Anterior cingulate cortex (tissue), 58 donors: Measurements from ENCODE around the gene KRTAP5-9.
"Not testable (repeated sequence)": the region's sequence is repeated elsewhere in the genome, so short reads cannot be mapped to it uniquely, and the experiment has no call there.

ENCODE experiments used
- DNase-seq, 58 donors: peaks; one replicate each; lab custom pipeline; 2025; lab: John Stamatoyannopoulos, UW

Gene KRTAP5-9

DNA sequence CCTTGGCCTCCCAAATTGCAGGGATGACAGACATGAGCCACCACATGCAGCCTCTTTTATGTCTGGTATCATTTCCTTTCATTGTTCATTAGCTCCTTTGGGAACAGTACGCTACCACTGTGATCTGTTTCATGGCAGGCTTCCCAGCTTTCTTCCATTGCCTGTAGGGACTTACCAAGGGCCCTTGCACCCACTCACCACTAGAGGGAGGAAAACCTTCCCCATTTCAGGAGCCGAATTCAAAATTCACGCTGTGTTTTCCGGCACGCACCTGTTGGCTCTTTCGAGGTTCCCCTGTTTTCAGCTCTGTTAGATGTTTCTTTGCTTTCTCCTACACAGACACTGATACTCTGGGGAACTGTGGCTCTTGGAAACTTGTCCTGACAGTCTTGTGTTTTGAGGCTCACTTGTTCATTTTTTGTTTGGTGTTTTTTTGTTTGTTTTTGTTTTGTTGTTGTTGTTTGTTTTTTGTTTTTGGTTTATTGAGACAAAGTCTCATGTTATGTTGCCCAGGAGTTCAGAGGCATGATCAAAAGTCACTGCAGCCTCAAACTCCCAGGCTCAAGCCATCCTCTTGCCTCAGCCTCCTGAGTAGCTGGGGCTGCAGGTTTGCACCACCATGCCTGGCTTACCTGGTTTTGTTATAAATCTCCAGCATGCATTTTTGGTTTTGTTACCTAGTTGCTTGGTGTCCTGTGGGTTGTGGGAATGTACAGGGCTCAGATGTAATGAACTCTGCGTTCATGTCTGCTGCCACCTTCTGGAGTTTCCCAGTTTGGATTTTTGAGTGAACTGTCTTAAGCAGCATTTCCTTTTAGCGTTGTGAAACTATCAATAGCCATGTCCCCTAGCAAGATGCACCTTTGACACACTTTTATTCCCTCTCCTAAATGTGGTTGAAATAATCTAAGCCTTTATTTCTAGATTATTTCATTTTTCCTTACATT, 32.1 kb downstream of the KRTAP5-9 start:
- peak in 39 of 58 donors; percentile 2 to 82 (median 41) for DNase-seq

DNA sequence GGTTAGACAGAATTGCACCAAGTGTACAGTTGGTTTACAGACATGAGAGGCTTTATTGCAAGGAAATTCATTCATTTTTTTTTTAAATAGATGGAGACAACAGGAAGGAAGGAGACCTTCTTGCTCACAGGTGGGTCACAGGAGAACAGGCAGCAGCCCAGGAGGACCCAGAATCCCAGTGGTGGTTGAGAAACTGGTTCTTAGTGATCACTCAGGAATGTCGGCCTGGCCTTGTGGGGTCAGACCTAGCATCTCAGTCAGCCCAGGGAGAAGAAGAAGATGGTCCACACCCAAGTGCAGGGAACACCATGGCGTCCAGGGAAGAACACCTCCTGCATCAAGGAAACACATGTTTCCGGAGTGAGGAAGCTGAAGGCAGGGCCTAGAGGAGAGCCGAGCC, 33.6 kb downstream of the KRTAP5-9 start:
- DNase-seq: no peak

DNA sequence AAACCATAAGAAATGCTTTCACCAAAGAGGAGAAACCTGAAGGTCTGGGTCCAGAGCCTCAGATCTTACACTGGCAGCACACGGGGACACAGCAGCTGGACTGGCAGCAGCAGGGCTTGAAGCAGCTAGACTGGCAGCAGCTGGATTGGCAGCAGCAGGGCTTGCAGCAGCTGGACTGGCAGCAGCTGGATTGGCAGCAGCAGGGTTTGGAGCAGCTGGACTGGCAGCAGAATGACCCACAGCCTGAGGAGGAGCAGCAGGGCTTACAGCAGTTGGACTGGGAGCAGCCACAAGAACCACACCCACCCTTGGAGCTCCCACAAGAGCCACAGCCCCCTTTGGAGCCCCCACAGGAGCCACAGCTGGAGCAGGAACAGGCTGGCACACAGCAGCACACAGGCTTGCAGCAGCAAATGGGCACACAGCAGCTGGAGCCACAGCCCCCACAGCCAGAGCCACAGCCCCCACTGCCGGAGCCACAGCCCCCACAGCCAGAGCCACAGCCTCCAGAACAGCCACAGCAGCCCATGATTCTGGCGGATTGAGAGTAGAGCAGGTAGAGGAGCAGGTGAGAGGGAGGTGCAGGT, 34.2 kb downstream of the KRTAP5-9 start, which contains the start of gene KRTAP5-11:
TSS of gene KRTAP5-11 (minus strand) at position 567 of the 587 bp plus-strand sequence. CDS start at position 529, 38 bp downstream.
- DNase-seq: peak in 1 of 58 donors; percentile 6

DNA sequence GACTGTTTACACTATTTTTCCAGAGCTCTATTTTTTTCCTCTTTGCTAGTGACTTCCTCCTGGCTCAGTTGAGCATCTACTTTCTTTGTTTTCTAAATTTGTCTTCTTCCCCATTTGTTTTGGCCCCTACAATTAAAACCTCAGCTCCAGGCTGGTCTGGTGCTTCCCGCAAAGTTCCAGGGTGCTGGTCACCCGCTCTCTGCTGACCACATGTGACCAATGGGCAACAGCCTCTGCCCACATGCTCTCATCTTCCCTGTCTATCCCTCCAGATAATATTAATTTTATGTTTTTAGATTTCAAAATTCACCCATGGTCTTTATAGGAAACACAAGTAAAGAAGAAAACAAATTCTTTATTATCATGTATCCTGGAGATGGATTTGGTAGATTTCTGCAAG, 34.7 kb downstream of the KRTAP5-9 start:
- DNase-seq: not testable (repeated sequence)

DNA sequence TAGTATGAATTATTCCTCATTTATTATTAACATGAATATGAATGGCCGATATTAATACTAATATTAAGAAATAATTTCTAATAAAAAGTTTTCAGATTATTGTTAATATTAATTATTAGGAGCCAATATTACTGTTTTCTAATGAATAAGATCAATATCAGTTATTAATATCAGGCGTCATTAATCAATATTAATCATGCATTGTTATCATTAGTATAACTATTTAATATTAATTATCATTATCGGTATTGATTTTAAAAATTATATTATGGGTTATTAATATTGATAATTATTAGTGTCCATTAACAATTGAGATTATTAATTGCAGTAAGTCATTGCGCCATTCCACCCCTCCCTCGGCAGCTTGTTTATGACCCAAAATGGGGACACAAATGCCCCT, 37.5 kb downstream of the KRTAP5-9 start:
- DNase-seq: not testable (repeated sequence)

DNA sequence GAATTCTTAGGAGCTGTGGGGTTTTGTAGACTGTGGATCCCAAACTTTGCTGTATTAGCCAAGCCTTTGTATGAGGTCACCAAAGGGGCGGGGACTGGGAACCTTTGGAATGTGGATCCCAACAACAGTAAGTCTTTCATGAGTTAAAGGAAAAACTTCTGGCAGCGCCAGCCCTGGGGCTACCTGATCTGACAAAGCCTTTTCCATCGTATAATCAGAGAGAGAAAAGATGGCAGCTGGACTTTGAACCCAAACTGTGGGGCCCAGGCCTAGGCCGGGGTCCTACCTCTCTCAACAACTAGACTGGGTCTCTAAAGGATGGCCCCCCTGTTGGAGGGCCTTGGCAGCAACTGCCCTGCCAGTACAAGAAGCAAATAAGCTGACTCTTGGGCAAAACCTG, 40.1 kb downstream of the KRTAP5-9 start:
- not testable (repeated sequence) for DNase-seq

DNA sequence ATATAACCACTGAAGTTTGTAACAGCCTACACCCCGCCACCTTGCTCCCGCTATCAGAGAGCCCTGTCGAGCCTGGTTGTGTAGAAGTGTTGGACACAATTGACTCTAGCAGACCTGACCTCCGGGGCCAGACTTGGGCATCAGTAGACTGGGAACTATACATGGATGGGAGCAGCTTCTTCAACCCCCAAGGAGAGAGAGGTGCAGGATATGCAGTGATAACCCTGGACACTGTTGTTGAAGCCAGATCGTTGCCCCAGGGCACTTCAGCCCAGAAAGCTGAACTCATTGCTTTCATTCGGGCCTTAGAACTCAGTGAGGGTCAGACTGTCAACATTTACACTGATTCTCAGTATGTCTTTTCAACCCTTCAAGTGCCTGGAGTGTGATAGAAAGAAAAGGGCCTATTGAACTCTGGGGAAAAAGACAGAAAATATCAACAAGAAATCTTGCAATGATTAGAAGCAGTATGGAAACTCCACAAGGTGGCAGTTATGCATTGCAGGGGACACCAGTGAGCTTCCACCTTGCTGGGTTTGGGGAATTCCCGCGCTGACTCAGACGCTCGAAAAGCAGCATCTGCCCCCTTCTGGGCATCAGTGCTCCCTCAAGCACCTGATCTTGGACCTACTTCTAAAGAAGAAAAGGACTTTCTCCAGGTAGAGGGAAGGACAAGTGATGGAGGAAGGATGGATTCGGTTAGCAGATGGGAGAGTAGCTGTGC, 40.8 kb downstream of the KRTAP5-9 start:
- not testable (repeated sequence) for DNase-seq

DNA sequence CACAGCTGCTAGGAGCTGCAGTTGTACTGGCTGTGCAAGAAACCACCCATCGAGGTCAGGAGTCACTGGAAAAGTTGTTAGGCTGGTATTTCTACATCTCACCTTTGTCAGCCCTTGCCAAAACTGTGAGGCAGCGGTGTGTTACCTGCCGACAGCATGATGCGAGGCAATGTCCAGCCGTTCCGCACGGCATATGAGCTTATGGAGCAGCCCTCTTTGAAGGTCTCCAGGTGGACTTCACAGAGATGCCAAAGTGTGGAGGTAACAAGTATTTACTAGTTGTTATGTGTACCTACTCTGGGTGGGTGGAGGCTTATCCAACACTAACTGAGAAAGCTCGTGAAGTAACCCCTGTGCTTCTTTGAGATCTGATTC, 41.3 kb downstream of the KRTAP5-9 start:
- DNase-seq: not testable (repeated sequence)
